AG04449 (cell line): Measurements from ENCODE around the gene FAM228A.
"Not testable (repeated sequence)": the region's sequence is repeated elsewhere in the genome, so short reads cannot be mapped to it uniquely, and the experiment has no call there.

ENCODE experiments used
- CTCF ChIA-PET: fragments of 350-600 bp; formaldehyde crosslinking; extraction: SDS; loops from one replicate; lab custom pipeline; 2021; ENCODE audit warnings: antibody characterized with exemption; lab: Yijun Ruan, JAX
- POLR2A ChIA-PET: fragments of 400-600, 350-600 bp; formaldehyde crosslinking; extraction: SDS; loops from one replicate; lab custom pipeline; 2020; ENCODE audit warnings: antibody characterized with exemption, inconsistent platforms; lab: Yijun Ruan, JAX
- DNase-seq: peaks from one replicate; pipeline ENCODE4 v3.0.0-alpha.2; 2010; ENCODE audit warnings: low read depth, low spot score
- H3K4me3 ChIP-seq: 2 replicates; pipeline ENCODE4 v1.5.1; 2011; ENCODE audit warnings: low read depth, mild to moderate bottlenecking, control low read depth, low read length
- TF ChIP-seq, protein P1 (sequence below): IDR thresholded peaks from one replicate; pipeline ENCODE4 v1.5.1; 2011; ENCODE audit warnings: mild to moderate bottlenecking, moderate library complexity, low read length, control low read depth, inconsistent platforms; ENCODE audit not compliant: insufficient read depth; ENCODE audit errors: missing control alignments

Gene FAM228A

DNA sequence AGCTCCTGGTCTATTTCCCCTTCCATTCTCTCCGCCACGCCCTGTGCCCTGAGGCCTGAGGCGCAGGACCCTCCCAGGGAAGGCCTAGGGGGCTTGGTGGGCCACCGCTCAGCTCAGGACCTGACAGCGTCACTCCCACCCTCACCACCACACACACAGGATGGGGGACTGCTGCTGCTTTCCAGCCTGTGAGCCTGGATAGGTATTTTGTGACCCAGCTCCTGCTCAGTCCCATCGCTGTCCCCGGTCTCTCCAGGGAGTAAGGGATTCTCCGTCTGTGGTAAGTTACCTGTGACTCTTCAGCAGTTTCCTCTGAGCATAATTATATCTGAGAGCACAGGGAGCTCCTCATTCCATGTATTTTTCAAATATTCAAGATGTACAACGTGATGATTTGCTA is 16.3 kb downstream of the FAM228A start:
- no peak for DNase-seq
- H3K4me3 ChIP-seq: no peak overlapping the region
- TF ChIP-seq, protein P1, sequence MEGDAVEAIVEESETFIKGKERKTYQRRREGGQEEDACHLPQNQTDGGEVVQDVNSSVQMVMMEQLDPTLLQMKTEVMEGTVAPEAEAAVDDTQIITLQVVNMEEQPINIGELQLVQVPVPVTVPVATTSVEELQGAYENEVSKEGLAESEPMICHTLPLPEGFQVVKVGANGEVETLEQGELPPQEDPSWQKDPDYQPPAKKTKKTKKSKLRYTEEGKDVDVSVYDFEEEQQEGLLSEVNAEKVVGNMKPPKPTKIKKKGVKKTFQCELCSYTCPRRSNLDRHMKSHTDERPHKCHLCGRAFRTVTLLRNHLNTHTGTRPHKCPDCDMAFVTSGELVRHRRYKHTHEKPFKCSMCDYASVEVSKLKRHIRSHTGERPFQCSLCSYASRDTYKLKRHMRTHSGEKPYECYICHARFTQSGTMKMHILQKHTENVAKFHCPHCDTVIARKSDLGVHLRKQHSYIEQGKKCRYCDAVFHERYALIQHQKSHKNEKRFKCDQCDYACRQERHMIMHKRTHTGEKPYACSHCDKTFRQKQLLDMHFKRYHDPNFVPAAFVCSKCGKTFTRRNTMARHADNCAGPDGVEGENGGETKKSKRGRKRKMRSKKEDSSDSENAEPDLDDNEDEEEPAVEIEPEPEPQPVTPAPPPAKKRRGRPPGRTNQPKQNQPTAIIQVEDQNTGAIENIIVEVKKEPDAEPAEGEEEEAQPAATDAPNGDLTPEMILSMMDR: no peak
- CTCF ChIA-PET: interaction anchor here (0.5 to 1.7 kb wide), 2 partner anchors 157 to 187 kb away, joined by 3 to 5 read pairs; no protein-coding TSS in a partner anchor
- POLR2A ChIA-PET: no interaction called here

DNA sequence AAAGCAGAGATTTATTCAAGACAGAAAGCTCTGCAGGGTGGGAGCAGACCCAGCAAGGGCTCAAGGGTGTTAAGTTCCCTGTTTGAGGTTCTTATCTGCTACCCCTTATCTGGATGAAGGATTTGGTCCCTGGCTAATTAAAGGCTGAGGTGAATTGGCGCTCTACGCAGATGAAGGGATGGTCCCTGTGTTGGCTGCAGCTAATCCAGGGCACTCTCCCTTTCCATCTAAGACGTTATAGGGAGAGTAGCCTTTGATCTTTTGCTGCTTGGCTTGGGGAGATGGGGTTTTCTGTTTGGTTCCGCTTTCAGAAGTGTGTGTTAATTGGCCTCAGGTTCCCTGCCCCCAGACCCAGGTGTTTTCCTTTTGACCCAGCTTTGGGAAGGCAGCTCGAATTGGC is 17.0 kb downstream of the FAM228A start:
- no peak overlapping the region for H3K4me3 ChIP-seq
- TF ChIP-seq, protein P1: no peak
- ChIA-PET CTCF (interaction anchor here (0.5 kb wide), 1 partner anchor 158 kb away, joined by 3 read pairs; no protein-coding TSS in a partner anchor), POLR2A (no interaction called here)
- DNase-seq: no peak

DNA sequence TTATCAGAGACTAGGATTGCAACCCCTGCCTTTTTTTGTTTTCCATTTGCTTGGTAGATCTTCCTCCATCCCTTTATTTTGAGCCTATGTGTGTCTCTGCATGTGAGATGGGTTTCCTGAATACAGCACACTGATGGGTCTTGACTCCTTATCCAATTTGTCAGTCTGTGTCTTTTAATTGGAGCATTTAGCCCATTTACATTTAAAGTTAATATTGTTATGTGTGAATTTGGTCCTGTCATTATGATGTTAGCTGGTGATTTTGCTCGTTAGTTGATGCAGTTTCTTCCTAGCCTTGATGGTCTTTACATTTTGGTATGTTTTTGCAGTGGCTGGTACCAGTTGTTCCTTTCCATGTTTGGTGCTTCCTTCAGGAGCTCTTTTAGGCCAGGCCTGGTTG is 22.4 kb downstream of the FAM228A start:
- CTCF ChIA-PET, DNase-seq, POLR2A ChIA-PET, H3K4me3 ChIP-seq: not testable (repeated sequence)

DNA sequence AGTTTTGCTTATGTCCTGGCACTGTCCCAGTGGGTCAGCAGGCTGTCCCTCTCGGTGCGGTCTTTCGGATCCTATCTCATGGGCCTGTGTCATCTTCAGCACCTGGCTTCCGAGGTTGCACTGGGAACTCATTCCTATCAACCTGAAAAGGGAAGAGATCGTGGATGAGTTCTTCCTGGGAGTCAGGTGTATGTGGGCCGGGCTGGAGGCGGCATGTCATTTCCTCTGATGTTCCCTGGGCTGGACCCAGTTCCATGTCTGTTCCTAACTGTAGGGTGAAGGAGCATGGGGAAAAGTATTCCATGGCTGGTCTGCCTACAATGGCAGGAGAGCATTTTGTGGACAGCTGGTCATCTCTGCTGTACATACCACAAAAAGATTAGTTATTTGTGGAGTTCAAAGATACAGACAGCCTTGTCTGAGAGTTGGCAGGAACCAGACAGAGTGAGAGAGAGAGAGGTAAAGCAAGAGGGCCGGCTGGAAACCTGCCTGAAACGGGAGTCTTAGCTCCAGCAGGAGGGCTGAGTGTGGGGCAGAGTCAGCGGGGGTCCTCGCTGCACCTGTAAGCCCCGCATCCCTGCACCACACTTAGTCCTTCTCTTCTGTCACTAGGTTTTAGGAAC is 25.2 kb downstream of the FAM228A start:
- H3K4me3 ChIP-seq: no peak overlapping the region
- ChIA-PET CTCF (no interaction called here), POLR2A (no interaction called here)
- DNase-seq: no peak
- TF ChIP-seq, protein P1: no peak

DNA sequence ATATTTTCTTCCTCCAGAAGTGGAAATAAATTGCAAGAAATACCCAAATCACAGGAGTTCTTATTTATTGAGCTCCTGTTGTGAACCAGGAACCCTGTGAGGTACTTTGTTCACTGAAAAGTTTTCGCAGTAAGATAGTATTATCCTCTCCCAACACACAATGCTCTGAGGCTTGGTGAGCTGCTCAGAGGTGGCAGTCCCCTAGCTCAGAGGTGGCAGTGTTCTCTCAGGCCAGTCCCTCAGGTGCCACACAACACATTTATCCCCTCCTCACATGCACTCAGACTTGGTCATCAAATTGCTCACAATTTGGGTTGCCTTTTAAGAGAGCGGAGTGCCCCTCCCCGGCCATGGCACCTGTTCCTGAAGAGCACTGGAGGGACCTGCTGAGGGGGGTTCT is 25.9 kb downstream of the FAM228A start:
- TF ChIP-seq, protein P1: no peak
- ChIA-PET CTCF (no interaction called here), POLR2A (no interaction called here)
- no peak for DNase-seq
- H3K4me3 ChIP-seq: no peak overlapping the region

DNA sequence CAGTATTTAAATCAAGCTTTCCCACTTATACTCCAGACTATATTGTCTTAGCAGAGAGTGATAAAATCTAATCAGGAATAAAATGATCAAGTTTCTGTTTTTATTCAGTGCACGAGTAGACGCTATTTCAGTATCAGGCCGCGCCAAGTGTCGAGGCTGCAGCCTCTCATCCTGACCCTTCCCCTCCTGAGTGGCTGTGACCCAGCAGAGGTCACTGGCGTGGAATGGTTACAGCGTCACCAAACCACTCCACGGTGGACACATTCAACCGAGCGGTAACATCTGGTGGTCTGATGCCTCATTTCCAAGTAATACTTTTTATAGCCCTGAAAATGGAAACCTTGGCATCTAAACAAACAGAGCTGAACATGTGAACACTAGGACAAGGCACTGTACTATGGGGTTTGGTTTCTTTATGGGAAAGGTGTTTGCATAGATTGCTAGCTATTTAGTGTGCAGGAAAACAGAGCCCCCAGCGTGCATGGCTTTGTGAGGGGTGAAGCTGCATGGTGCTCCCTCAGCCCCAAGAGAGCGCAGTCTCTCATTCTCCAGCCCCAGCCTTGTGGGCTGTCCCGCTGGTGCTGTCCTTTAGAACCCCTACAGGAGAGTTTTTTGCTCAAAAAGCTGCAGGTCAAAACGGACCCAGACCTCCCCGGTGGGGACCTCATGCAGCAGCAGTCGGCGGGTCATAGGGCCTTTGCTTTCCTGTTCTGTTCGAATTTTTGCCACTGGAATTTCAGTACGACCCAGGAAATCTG is 28.4 kb downstream of the FAM228A start:
- H3K4me3 ChIP-seq: no peak overlapping the region
- ChIA-PET CTCF (no interaction called here), POLR2A (no interaction called here)
- no peak for DNase-seq
- TF ChIP-seq, protein P1: no peak
